CD4-positive, alpha-beta T cell treated with Interleukin-17A for 4 hours (primary cell): ENCODE results near the gene NR1D1.
A peak's percentile ranks its signal among the peaks of the same experiment; 100 is the strongest.

Experiments
- DNase-seq: peaks from one replicate; pipeline ENCODE4 v3.0.0-alpha.2; 2020; ENCODE audit warnings: mixed read lengths

The NR1D1 gene

DNA sequence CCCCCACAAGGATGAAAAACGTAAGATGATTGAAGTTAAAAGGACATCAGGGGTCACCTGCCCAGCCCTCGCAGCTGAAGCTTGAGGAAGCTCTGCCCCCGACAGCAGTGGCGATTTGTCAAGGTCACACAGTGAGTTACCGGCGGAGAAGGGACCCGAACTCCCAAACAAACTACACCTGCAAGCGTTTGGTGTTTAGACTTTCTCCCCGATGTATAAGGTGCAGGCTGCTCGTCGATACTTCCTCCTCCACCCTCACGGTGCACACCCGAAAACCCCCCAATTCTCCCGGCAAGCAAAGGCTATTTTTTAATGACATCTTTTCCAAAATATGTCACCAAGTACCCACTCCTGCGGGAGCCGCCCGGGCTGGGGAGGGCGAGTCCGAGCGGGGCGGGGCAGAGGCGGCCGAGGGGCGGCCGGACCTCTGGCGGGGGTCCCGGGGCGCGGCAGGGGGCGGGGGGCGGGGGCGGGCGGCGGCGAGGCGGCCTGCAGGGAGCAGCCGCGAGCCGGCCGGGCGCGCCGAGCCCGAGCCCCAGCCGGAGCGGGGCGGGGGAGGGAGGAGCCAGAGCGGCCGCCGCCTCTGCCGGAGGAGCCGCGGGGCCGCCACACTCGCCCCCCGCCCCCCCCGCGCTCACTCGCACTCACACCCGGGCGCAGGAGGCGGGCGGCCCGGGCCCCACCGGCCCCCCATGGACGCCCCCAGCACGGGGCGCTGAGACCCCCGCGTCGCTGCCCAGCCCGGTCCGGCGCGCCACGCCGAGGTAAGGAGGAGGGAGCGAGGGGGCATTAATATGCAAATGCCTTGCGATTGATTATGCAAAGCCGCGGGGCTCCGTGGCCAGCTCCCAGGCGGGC is 37.8 kb downstream of the NR1D1 start, which contains the start of gene THRA:
THRA (plus strand) TSS at position 637 of the 858 bp plus-strand sequence. CDS start 11,524 bp downstream, outside the sequence.
- peak; percentile 84 for DNase-seq

GRCh38 chr17:40061609-40062038 is 38.8 kb downstream of the NR1D1 start:
- no peak for DNase-seq

- DNase-seq, result no peak
These were observed 39.3 kb downstream of the NR1D1 start for GRCh38 chr17:40060887-40061608.

GRCh38 chr17:40059729-40060475 is 40.5 kb downstream of the NR1D1 start:
- no peak for DNase-seq

DNA sequence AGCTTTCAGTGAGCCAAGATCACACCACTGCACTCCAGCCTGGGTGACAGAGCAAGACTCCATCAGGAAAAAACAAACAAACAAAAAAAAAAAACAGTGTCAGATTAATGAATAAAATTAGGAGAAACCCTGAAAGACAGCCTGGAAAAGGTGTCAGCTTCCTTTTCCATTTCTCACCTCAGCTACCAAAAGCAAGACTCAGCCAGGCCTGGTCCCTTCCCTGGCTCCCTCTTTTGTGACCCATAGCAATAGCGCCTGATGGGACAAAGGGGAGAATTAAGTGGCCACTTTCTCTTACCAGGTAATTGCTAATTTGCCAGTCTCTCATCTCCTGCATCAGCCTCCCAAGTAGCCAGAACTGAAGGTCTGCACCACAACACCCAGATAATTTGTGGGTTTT is 41.5 kb downstream of the NR1D1 start:
- DNase-seq, result no peak

DNA sequence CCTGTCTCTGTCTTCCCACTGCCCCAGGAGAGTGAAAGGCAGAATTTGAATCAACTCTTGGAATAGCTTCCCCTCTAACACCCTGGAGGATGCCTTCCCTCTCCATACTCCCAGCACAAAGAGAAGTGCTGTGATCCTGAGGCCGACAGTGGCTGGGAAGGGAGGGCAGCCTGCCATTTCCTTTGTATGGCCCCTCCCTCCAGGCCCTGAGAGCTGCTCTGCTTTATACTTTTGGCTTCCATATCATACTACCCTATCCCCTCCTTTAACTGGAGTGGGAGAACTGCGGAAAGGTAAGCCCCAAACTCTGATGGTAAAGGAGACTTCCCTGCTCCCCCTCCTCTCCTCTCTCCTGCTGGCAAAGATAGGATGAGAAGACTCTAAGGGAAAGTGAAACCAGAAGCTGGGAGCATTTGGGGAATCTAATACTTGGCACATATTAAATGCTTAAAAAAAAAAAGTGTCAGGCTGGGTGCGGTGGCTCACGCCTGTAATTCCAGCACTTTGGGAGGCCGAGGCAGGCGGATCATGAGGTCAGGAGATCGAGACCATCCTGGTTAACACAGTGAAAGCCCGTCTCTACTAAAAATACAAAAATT is 42.1 kb downstream of the NR1D1 start:
- no peak for DNase-seq

GRCh38 chr17:40056379-40057015 is 43.9 kb downstream of the NR1D1 start:
- DNase-seq, result no peak
